H1 (cell line): ENCODE data around the gene SLC39A11.

Source experiments
- BACH1 ChIP-seq: IDR thresholded peaks from 2 replicates; pipeline ENCODE4 v1.6.1; 2012; ENCODE audit warnings: low read length, improper control_type of control experiment
- BCL11A ChIP-seq, 2 experiments: IDR thresholded peaks; one replicate each; pipeline ENCODE4 v1.6.1; 2011; ENCODE audit warnings: low read depth in 2 of 2, low read length in 2 of 2, mild to moderate bottlenecking in 2 of 2
- HDAC6 ChIP-seq: IDR thresholded peaks from one replicate; pipeline ENCODE4 v1.7.1; 2012; ENCODE audit warnings: low read depth, mild to moderate bottlenecking, inconsistent platforms, low read length, moderate library complexity
- JUN ChIP-seq: IDR thresholded peaks from 2 replicates; pipeline ENCODE4 v1.6.1; 2011; ENCODE audit warnings: low read depth, mild to moderate bottlenecking, improper control_type of control experiment, low read length
- JUND ChIP-seq: IDR thresholded peaks from 2 replicates; pipeline ENCODE4 v1.6.1; 2011; ENCODE audit warnings: mild to moderate bottlenecking, improper control_type of control experiment, low read length
- POLR2A ChIP-seq, 2 experiments: IDR thresholded peaks; 1 replicate in 1 of 2; 2 replicates in 1 of 2; pipeline ENCODE4 v1.6.1; 2011; ENCODE audit warnings: low read depth in 2 of 2, low read length in 2 of 2, mild to moderate bottlenecking in 2 of 2; ENCODE audit errors: control extremely low read depth in 1 of 2
- POLR2AphosphoS5 ChIP-seq: IDR thresholded peaks from 2 replicates; pipeline ENCODE4 v1.6.1; 2011; ENCODE audit warnings: low read depth, low read length
- RAD21 ChIP-seq, 2 experiments: IDR thresholded peaks in 1 of 2; conservative IDR thresholded peaks in 1 of 2; 2 replicates each; pipeline ENCODE4 v1.6.1; 2011; ENCODE audit warnings: low read depth in 2 of 2, low read length in 2 of 2, improper control_type of control experiment in 1 of 2, inconsistent platforms in 1 of 2, mild to moderate bottlenecking in 1 of 2, moderate library complexity in 1 of 2
- SAP30 ChIP-seq: fragments of 300-600 bp; sonication (generic); IDR thresholded peaks from 2 replicates; pipeline ENCODE4 v1.7.1; 2012; ENCODE audit warnings: low read length, moderate library complexity, mild to moderate bottlenecking, inconsistent platforms; ENCODE audit not compliant: insufficient read depth, insufficient replicate concordance
- TAF1 ChIP-seq: IDR thresholded peaks from 2 replicates; pipeline ENCODE4 v1.6.1; 2011; ENCODE audit warnings: mild to moderate bottlenecking, low read depth, low read length
- YY1 ChIP-seq: IDR thresholded peaks from 2 replicates; pipeline ENCODE4 v1.6.1; 2011; ENCODE audit warnings: low read depth, mild to moderate bottlenecking, low read length
- TF ChIP-seq, protein P1 (sequence below), 3 experiments: IDR thresholded peaks; 1 replicate in 2 of 3; 2 replicates in 1 of 3; pipeline versions ENCODE4 v1.5.1 to v1.6.1; 2011; ENCODE audit warnings: low read length in 3 of 3, mild to moderate bottlenecking in 3 of 3, inconsistent platforms in 2 of 3, low read depth in 1 of 3, moderate library complexity in 1 of 3; ENCODE audit not compliant: insufficient read depth in 1 of 3; ENCODE audit errors: control extremely low read depth in 1 of 3
- TF ChIP-seq, protein P2 (sequence below): IDR thresholded peaks from 2 replicates; pipeline ENCODE4 v1.6.1; 2012; ENCODE audit warnings: inconsistent platforms
- TF ChIP-seq, protein P3 (sequence below): IDR thresholded peaks from 2 replicates; pipeline ENCODE4 v1.6.1; 2011; ENCODE audit warnings: low read depth, mild to moderate bottlenecking, low read length; ENCODE audit not compliant: insufficient read depth

DNA sequence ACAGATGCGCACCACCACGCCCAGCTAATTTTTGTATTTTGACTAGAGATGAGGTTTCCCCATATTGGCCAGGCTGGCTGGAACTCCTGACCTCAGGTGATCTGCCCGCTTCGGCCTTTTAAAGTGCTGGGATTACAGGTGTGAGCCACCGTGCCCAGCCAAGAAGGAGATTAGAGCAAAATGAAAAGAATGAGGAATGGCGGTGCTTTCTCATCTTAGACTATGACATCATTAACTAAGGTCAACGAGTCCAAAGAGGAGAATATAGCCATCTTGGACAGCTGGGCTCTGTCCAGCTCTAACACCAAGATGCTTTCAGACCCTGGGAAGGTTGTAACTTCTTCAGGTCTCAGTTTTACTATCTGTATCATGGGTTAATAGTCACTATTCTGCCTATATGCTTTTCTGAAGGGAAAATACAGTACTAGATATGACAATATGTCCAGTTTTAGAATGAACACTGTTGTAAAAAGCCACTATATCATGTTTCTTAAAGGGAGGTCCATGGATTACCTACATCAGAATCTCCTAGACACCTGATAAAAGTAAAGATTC lies 76.7 kb downstream of the SLC39A11 start:
- TF ChIP-seq BCL11A (IDR thresholded peaks at IDR 0.05; ENCODE audit: low read depth in 2 of 2, low read length in 2 of 2) (no peak), TAF1 (no peak), HDAC6 (no peak), RAD21 (IDR thresholded peaks at IDR 0.05 in 1 of 2, conservative IDR thresholded peaks at IDR 0.05 in 1 of 2; ENCODE audit: low read depth in 2 of 2, low read length in 2 of 2) (no peak), JUND (no peak), POLR2A (IDR thresholded peaks at IDR 0.05; ENCODE audit: control extremely low read depth in 1 of 2, low read depth in 2 of 2, low read length in 2 of 2) (no peak), JUN (no peak), SAP30 (no peak), BACH1 (no peak), YY1 (no peak), POLR2AphosphoS5 (no peak)
- TF ChIP-seq, protein P1, sequence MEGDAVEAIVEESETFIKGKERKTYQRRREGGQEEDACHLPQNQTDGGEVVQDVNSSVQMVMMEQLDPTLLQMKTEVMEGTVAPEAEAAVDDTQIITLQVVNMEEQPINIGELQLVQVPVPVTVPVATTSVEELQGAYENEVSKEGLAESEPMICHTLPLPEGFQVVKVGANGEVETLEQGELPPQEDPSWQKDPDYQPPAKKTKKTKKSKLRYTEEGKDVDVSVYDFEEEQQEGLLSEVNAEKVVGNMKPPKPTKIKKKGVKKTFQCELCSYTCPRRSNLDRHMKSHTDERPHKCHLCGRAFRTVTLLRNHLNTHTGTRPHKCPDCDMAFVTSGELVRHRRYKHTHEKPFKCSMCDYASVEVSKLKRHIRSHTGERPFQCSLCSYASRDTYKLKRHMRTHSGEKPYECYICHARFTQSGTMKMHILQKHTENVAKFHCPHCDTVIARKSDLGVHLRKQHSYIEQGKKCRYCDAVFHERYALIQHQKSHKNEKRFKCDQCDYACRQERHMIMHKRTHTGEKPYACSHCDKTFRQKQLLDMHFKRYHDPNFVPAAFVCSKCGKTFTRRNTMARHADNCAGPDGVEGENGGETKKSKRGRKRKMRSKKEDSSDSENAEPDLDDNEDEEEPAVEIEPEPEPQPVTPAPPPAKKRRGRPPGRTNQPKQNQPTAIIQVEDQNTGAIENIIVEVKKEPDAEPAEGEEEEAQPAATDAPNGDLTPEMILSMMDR (IDR thresholded peaks at IDR 0.05; ENCODE audit: control extremely low read depth in 1 of 3, insufficient read depth in 1 of 3, low read depth in 1 of 3, low read length in 3 of 3), result no peak
- TF ChIP-seq, protein P2, sequence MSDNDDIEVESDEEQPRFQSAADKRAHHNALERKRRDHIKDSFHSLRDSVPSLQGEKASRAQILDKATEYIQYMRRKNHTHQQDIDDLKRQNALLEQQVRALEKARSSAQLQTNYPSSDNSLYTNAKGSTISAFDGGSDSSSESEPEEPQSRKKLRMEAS, result no peak
- TF ChIP-seq, protein P3, sequence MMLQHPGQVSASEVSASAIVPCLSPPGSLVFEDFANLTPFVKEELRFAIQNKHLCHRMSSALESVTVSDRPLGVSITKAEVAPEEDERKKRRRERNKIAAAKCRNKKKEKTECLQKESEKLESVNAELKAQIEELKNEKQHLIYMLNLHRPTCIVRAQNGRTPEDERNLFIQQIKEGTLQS, result no peak
